GM19324 (cell line): ENCODE results near the gene RGS11.
"Not testable (repeated sequence)": the region's sequence is repeated elsewhere in the genome, so short reads cannot be mapped to it uniquely, and the experiment has no call there.

Experiments
- ATAC-seq: cut with Tn5 transposase; IDR thresholded peaks from one replicate; pipeline ENCODE4 v1.9.1; 2021; ENCODE audit warnings: mild to moderate bottlenecking, moderate library complexity; ENCODE audit not compliant: unreplicated experiment, low FRiP score

The RGS11 gene

DNA sequence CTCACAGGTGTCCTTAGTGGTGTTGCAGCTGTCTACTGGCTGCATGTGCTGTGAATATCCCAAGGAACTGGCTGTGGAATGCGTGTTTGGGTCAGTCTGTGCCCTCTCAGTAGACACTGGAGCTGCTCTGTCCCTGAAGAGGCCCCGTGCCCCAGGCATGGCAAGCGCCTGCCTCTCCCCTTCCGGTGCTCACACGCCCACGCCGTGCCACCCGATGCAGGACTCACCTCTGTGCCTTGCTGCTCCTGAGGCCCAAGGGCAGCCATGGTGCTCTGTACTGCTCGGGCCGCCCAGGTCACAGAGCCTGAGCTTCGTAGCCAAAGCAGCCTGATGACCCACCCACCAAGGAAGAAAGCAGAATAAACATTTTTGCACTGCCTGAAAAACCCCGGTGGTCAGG is 10.0 kb downstream of the RGS11 start:
- ATAC-seq: no peak

DNA sequence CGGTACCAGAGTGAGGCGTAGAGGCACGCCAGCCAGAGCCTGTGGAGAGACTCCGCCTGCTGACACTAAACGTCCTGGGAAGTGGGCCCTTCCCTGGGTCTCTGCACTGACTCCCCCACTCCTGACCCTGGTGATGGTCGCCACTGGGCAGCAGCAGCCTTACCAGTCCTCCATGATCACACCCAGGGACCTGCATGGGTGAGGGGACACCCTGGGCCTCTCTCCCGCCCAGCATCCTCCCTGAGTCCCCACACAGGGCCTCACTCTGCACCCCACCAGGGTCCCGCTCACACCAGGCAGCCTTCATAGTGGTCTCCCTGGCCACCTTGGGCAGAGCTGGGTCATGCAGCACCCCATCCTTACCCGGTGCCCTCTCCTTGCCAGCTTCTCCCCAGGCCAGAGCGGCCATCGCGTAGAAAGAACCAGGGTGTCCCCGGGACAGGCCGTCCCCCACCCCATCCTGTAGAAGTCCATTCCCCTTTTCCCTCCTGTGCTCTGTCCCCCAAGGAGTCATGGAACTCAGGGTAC is 10.7 kb downstream of the RGS11 start:
- ATAC-seq: no peak

DNA sequence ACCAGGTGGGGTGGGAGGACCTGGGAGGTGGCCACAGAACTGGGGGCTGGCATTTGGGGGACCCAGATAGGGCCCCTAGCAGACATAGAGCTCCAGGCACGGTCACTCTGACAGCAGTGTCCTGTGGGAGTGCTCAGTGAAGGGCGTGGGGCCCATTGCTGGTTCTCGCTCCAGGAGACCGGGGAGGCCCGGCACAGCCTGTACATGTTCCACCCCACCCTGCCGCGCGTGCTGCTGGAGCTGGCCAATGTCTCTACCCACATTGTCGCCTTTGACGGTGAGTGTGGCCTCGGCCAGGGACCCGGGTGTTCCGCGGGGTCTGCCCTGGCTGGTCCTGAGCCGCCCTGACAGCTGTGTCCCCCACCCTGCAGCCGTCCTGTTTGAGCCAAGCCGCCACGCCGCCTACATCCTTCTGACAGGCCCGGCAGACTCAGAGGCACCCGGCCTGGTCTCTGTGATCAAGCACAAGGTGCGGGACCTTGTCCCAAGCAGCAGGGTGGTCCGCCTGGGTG is 11.2 kb downstream of the RGS11 start:
- no peak for ATAC-seq

DNA sequence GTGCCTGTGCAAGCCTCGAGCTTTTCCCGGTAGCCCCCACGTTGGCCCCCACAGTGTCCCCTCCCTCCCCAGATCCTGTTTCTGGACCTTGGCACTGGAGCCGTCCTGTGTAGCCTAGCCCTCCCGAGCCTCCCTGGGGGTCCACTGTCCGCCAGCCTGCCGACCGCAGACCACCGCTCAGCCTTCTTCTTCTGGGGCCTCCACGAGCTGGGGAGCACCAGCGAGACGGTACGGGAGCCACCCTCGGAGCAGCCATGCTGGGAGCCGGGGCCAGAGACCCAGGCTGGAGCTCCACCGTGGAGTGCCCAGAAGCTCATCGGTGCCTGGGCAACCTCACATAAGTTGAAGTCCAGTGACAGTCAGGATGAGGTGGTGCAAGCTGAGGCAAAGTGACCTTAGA is 11.8 kb downstream of the RGS11 start:
- ATAC-seq: no peak

DNA sequence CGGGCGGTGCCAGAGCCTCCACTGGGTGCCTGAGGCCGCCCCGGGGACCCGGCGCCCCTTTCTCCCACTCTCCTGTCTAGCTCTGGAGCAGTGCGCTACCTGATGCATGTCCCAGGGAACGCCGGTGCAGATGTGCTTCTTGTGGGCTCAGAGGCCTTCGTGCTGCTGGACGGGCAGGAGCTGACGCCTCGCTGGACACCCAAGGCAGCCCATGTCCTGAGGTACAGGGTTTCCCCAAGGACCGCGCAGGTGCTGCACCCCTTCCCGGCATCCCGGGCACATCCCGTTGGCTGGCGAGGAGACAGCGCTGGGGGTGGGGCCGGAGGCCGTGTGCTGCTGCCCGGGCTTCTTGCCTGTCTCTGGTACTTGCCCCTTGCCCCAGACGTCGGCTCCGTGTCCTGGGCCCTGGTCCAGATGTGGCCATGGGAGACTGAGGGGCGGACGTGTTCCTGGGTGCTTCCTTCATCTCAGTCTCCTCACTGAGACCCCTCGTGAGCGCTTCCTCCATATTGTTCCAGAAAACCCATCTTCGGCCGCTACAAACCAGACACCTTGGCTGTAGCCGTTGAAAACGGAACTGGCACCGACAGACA is 12.5 kb downstream of the RGS11 start:
- no peak for ATAC-seq

DNA sequence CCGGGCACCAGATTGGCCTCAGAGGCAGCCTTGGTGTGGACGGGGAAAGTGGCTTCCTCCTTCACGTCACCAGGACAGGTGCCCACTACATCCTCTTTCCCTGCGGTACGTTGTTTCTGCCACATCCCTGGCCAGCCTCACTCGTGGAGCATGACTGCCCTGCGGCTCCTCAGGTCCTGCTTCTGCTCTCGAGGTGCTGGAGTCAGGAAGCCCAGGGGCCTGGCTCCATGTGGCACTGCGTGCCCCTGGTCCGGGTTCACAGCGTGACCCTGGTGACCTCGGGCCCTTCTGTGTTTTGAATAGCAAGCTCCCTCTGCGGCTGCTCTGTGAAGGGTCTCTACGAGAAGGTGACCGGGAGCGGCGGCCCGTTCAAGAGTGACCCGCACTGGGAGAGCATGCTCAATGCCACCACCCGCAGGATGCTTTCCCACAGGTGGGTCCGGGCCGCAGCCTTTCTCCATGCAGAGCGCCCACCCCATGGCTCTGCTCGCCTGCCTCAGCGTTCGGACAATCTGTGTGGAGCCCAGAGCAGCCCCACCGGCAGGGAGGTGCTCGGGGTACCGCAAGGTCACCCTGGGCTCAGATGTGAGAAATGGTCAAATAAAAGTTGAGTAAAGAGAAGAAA is 13.5 kb downstream of the RGS11 start:
- no peak for ATAC-seq

DNA sequence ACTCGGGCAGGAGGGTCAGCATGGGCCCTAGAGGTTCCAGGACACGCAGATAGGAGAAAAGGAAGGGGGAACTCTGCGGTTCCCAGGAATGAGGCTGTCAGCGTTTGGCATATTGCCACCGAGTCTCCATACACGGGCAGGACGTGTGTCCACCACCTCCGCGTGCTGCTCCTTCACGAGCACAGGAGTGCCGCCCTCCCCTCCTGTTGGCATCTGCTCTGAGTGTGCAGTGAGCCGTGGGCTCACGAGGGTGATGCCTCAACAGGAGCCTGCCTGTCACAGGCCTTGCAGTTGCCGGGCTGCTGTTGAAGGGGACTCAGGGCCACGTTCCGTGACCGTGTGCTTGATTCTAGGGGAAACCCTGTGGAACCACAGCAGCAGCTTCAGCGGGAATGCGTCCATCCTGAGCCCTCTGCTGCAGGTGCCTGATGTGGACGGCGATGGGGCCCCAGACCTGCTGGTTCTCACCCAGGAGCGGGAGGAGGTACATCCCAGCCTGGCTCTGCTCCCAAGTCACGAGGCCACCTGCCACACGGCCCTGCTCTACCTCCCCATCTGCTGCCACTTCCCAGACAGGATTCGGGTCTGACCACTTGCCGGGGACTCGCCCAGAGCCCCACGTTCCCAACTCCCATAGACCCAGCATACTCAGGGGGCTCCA is 14.6 kb downstream of the RGS11 start:
- no peak for ATAC-seq

DNA sequence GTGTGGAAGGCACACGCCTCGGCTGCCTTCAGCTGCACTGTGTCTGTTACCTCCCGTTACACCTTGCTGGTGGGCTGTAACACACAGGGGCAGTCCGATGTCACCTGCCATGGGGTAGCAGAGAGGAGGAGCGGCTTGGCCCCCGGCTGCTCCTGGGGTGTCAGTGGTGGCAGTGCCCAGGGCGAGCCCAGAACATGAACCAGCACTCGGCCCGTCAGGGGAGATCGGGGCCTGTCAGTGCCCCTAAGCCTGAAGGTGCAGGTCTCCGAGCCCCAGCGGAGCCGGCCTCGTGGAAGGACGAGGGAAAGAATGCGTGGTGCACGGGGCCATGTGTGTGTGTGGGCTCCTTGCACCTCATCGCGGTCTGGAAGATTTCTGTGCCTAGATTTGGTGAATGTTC is 15.4 kb downstream of the RGS11 start:
- no peak for ATAC-seq

DNA sequence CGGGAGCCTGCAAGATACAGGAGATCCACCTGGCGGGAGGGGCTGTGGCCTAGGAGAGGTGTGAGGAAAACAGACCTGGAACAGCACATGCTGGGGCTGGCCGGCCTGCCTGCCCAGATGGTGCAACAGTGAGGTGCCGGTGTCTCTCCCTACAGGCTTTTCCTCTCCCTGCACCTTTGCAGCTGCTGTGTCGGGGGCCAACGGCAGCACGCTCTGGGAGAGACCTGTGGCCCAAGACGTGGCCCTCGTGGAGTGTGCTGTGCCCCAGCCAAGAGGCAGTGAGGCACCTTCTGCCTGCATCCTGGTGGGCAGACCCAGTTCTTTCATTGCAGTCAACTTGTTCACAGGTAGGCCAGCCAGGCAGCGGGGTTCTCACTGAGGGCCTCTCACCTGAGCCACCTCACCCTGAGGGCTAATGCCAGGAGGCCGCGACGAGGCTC is 15.9 kb downstream of the RGS11 start:
- no peak for ATAC-seq

DNA sequence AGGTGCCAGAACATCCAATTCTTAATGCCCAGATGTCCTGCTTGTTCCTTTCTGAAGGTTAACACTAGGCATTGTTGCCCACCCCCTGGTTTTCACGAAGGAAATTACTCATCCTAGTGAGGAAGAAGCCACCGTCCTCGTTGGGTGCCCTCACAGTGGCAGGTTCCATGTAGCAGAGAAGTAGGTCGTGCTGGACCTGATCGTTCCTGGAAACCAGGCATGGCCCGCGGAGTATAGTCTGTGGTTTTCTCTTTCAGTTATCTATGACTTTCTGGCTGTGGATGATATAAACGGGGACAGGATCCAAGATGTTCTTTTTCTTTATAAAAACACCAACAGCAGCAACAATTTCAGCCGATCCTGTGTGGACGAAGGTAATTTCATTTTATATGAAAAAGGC is 16.5 kb downstream of the RGS11 start:
- ATAC-seq: no peak

DNA sequence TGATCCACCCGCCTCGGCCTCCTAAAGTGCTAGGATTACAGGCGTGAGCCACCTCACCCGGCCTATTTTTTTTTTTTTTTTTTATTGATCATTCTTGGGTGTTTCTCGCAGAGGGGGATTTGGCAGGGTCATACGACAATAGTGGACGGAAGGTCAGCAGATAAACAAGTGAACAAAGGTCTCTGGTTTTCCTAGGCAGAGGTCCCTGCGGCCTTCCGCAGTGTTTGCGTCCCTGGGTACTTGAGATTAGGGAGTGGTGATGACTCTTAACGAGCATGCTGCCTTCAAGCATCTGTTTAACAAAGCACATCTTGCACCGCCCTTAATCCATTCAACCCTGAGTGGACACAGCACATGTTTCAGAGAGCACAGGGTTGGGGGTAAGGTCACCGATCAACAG is 17.7 kb downstream of the RGS11 start:
- not testable (repeated sequence) for ATAC-seq

DNA sequence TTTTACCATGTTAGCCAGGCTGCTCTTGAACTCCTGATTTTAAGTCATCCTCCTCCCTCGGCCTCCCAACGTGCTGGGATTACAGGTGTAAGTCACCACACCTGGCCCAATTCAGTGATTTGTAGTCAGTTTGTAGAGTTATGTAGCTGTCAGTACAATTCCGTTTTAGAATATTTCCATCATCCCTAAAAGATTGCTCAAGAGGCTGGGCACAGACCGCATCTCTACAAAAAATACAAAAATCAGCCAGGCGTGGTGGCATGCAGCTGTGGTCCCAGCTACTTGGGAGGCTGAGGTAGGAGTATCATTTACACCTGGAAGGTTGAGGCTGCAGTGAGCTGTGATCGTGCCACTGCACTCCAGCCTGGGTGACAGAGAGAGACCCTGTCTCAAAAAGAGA is 20.6 kb downstream of the RGS11 start:
- ATAC-seq: no peak

DNA sequence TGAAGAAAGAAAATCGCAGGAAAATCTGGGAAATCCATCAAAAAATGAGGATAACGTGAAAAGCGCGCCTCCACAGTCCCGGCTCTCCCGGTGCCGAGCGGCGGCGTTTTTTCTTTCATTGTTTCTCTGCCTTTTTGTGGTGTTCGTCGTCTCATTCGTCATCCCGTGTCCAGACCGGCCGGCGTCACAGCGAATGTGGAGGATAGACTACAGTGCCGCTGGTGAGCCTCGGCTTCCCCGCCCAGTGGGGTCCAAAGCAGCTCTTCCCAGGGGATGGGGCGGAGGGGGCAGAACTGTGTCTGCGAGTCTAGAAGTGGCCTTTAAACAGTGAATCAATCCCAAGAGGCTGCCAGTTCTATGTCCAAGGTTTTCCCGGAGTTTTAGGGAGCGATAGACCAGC is 21.3 kb downstream of the RGS11 start:
- ATAC-seq: no peak

DNA sequence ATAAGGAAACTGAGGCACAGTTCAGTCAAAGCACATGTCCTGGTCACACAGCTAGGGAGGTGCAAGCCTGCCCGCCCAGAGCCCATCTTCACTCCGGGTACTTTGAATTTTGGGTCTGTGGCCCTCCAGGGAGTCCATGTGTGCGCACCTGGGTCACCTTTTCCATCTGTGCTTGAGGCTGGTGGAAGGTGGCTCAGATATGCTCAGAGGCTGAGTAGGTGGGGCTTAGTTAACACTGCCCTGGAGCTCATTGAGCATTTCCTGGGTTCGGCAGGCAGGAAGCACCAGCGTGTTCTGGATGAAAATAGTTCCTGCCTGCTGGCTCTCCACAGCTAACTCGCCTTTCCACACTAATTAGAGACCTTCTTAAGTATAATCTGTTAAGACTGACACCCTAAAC is 21.9 kb downstream of the RGS11 start:
- ATAC-seq: no peak

DNA sequence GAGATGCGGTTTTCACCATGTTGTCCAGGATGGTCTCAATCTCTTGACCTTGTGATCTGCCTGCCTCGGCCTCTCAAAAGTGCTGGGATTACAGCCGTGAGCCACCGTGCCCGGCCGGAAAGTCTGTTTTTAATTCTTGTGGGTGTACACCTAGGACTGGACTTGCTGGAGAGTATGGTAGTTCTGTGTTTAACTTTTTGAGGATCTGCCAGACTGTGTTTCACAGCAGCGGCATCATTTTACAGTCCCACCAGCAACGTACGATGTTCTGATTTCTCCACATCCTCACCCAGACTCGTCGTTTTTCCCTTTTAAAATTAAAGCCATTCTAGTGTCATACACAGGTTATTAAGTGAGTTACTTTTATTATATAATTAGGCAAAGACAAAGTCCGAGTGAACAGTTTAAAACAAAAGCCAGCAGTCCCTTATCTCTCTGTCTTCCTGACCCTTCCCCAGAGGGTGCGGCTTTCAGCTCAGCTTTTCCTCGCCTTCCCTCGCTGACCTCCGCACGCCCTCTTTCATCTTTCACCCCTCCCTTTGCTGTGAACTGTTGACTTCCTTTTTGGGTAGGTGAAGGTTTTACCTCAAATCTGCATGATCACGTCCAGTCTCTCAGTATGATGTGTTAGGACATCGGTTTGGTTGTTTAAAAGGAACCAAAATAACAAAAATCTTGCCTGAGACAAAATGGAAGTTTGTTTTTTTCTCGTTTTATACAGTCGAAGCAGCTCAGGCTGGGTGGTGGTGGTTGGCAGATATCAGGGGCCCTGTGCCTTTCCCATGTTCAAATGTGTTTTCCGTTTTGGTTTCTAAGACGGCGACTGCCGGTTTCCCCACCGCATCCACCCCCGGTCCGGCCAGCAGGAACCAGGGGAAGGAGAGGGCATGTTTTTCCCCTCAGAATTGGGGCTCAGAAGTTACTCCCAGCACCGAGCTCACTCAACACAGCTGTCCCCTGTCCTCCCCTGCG is 23.1 kb downstream of the RGS11 start:
- no peak for ATAC-seq

DNA sequence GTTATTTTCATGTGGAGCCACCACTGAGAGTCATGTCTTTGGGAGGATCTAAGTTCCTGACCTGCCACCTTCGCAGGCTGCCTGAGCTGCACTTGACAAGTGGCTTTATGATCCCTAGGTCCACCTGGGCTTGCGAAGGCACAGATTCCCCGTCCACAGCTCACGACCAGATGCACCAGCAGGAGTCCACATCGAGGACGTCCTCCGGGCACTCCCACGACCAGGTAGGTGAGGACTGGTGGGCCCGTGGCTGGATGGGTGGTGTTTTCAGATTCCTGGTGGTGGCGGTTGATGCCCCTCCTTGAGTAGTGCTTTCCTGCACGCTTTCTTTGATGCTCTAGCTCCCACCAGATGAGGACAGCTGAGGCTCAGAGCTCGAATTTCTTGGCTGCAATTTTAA is 26.3 kb downstream of the RGS11 start:
- ATAC-seq: no peak

DNA sequence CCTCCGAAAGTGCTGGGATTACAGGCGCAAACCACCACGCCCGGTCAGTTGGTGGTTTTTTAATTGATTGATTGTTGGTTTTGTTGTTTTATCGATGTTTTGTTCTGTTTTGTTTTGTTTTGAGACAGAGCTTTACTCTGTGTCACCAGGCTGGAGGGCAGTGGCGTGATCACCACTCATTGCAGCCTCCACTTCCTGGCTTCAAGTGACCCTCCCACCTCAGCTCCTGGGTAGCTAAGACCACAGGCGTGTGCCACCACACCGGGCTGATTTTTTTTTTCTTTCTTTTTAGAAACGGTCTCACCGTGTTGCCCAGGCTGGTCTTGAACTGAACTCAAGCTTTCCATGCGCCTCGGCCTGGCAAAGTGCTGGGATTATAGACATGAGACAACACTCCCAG is 28.7 kb downstream of the RGS11 start:
- ATAC-seq: no peak

DNA sequence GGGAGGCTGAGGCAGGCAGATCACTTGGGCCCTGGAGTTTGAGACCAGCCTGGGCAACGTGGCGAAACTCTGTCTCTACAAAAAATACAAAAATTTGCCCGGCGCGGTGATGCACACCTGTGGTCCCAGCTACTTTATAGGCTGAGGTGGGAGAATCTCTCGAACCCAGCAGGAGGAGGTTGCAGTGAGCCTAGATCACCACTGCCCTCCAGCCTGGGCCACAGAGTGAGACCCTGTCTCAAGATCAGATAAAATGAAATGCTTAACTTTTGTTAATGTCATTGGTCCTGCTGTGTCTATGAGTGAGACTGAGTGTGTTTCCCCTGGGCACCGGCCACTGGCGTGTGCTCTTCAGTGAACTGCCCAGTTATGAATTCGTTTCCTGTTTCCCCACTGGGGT is 30.6 kb downstream of the RGS11 start:
- no peak for ATAC-seq

DNA sequence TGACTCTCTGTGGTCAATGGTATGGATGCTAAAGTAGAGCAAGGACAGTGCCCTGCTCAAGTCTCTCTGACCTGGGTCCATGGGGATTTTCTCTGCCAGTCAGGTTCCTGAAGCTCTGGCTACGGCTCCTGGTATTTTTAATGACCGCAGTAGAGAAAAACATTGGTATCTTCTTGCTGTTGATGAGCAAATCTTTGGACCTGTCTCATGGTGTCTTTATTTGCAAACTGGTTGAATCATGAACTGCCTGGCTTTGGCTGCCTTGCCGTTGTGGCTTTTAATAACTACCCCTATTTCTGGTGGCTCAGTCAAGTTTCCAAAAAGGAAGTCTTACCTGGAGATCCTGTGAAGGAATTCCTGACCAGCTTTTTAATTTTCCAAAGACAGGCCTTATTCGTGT is 32.4 kb downstream of the RGS11 start:
- ATAC-seq: no peak

DNA sequence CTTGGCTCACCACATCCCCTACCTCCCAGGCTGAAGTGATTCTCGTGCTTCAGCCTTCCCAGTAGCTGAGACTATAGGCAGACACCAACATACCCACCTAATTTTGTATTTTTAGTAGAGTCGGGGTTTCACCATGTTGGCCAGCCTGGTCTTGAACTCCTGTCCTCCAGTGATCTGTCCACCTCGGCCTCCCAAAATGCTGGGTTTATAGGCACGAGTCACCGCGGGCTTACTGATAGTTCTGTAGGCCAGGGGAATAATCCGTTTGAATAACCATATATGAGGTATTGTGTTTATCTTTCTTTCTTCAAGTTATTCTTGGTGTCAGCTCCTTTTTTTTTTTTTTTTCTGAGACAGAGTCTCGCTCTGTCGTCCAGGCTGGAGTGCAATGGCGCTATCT is 33.5 kb downstream of the RGS11 start:
- no peak for ATAC-seq

DNA sequence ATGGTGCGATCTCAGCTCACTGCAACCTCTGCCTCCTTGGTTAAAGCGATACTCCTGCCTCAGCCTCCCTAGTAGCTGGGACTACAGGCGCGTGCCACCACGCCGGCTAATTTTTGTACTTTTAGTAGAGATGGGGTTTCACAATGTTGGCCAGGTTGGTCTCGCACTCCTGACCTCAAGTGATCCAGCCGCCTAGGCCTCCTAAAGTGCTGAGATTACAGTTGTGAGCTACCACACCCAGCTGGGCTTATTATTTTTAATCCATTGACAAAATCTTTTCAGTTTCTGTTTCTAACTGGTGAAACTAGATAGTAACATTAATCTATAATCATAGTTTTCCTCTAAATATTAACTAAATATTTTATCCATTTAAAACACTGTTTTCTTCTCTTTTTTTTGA is 35.2 kb downstream of the RGS11 start:
- ATAC-seq: no peak
